Retinal pigment epithelial cell (primary cell): ENCODE data around the gene TAGAP.
"Not testable (repeated sequence)": the region's sequence is repeated elsewhere in the genome, so short reads cannot be mapped to it uniquely, and the experiment has no call there.

Source experiments
- DNase-seq: peaks from one replicate; pipeline ENCODE4 v3.0.0-alpha.2; 2010; ENCODE audit warnings: low read depth
- H3K4me3 ChIP-seq: 2 replicates; pipeline ENCODE4 v1.5.1; 2011; ENCODE audit warnings: mild to moderate bottlenecking, low read length, control low read depth, moderate library complexity
- TF ChIP-seq, protein P1 (sequence below): conservative IDR thresholded peaks from 2 replicates; pipeline ENCODE4 v1.5.1; 2011; ENCODE audit warnings: low read depth, low read length, control low read depth, inconsistent platforms

TAGAP gene

DNA sequence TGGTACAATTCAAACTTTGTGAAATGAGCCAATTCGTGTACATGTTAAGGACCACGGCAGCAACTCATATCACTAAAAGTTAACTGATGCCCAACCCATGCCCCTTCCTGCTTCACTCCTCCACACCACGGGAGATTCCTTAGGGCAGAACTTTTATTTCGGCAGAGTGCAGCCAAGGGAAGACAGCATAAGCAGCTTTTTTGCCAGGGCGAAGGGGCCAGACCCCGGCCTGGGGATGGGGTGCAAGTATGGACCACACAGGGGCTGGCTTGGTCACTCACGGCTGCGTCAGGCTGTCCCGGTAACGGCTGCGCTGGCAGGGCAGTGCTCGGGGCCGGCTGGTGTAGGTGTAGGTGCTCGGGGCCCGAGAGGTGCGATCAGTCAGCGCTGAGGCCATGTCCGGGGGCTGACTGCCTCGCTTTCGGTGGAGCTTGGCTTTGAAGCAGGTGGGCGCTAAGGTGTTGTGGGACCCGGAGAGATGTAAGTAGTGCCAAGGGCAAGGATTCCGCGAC, 45.6 kb downstream of the TAGAP start:
- H3K4me3 ChIP-seq = peak overlapping the region; percentile 94
- no peak for DNase-seq
- TF ChIP-seq, protein P1, sequence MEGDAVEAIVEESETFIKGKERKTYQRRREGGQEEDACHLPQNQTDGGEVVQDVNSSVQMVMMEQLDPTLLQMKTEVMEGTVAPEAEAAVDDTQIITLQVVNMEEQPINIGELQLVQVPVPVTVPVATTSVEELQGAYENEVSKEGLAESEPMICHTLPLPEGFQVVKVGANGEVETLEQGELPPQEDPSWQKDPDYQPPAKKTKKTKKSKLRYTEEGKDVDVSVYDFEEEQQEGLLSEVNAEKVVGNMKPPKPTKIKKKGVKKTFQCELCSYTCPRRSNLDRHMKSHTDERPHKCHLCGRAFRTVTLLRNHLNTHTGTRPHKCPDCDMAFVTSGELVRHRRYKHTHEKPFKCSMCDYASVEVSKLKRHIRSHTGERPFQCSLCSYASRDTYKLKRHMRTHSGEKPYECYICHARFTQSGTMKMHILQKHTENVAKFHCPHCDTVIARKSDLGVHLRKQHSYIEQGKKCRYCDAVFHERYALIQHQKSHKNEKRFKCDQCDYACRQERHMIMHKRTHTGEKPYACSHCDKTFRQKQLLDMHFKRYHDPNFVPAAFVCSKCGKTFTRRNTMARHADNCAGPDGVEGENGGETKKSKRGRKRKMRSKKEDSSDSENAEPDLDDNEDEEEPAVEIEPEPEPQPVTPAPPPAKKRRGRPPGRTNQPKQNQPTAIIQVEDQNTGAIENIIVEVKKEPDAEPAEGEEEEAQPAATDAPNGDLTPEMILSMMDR = no peak

DNA sequence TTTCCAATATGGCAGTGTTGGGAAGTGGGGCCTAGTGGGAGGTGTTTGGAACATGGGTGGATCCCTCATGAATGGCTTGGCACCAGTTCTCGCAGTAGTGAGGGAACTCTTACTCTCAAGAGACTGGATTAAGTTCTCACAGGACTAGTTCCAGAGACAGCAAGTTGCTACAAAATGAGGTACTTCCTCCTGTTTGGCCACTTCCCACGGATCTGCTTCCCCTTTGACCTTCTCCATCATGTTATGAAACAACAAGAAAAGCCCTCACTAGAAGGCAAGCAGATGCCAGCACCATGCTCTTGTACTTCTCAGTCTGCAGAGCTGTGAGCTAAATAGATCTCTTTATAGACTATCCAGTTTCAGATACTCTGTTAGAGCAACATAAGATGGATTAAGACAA, 47.9 kb downstream of the TAGAP start:
- no peak overlapping the region for H3K4me3 ChIP-seq
- no peak for DNase-seq
- TF ChIP-seq, protein P1 = no peak

DNA sequence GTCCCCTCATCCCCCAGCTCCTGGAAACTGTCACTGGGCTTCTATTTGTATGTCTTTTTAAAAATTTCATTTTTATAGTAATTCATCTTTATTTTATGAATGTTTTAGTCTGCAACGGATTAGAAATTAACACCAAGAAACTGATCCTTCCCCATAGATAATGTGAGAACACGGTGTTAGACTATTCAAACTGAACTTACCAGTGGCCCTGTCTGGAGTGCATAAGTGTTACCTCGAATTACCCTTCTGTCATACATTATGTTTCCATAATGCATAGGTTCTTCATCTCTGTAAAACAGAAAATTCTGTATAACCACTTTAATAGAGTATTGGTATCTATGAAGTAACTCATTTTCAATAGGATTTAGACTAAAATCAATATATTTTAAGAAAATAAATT, 51.2 kb downstream of the TAGAP start:
- no peak overlapping the region for H3K4me3 ChIP-seq
- no peak for DNase-seq
- TF ChIP-seq, protein P1 = no peak

DNA sequence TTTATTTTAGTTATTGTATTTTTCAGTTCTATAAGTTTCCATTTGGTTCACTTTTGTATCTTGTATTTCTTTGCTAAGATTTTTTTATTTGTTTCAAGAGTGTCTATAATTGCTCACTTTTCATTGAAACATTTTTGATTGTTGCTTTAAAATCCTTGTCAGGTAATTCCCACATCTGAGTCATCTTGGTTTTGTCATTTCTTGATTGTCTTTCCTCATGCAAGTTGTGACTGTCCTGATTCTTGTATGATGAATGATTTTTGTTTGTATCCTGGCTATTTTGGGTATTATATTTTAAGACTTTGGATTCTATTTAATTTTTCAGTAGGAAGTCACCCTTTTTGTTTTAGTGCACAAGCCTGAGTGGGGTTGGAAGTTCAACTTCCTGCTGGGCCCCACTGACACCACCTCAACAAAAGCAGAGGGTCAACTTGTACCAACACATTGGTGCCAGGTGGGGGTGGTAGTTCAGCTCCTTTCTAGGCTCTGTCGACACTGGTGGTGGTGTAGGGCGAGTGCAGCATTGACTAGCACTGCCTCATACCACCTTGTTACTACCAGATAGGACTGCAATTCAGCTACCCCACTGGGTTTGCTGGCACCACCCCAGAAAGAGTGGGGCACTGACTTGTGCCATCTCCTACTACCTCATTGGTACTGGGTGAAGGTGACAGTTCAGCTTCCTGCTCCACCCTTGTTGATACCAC, 53.6 kb downstream of the TAGAP start:
- no peak overlapping the region for H3K4me3 ChIP-seq
- TF ChIP-seq, protein P1 = no peak
- no peak for DNase-seq

DNA sequence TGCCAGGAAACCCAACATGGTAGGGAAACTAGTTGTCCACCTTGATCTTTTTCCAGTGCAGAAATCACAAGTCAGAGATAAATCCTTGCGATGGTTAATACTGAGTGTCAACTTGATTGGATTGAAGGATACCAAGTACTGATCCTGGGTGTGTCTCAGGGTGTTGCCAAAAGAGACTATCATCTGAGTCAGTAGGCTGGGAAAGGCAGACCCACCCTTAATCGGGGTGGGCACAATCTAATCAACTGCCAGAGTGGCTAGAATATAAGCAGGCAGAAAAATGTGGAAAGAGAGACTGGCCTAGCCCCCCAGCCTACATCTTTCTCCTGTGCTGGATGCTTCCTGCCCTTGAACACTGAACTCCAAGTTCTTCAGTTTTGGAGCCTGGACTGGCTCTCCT, 55.1 kb downstream of the TAGAP start:
- DNase-seq, H3K4me3 ChIP-seq: not testable (repeated sequence)

DNA sequence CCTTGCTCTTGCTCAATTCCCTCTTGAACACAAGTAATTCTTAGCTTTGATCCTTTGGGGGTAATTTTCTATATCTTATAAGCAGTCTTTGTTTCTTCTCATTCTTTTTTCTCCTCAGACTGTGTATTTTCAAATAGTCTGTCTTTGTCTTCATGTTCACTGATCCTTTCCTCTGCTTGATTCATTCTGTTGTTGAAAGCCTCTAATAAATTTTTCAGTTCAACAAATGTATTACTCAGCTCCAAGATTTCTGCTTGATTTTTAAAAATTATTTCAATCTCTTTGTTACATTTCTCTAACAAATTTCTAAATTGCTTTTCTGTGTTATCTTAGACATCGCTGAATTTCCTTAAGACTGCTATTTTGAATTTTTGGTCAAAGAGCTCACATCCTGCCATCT, 56.3 kb downstream of the TAGAP start:
- TF ChIP-seq, protein P1 = no peak
- no peak overlapping the region for H3K4me3 ChIP-seq
- no peak for DNase-seq

DNA sequence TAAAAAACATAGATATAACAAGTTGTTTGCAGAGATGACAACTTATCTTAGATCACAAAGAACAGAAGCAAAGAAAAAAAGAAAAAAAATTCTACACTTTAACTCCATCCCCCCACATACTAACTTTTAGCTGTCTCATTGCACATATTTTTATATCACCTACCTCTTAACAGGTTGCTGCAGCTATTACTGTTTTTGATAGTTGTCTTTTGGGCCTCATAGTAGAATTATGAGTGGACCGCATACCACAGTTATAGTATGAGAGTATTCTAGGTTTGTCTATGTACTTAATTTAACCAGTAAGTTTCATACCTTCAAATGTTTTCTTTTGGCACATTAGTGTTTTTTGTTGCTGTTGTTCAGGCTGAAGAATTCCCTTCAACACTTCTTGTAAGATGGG, 57.1 kb downstream of the TAGAP start:
- no peak overlapping the region for H3K4me3 ChIP-seq
- no peak for DNase-seq
- TF ChIP-seq, protein P1 = no peak
